Panc1 (cell line): ENCODE results near the gene MRPS17.

Experiments
- POLR2AphosphoS5 ChIP-seq: IDR thresholded peaks from 2 replicates; pipeline ENCODE4 v1.6.1; 2012; ENCODE audit warnings: mild to moderate bottlenecking, low read depth, low read length, moderate library complexity
- SIN3A ChIP-seq: IDR thresholded peaks from 2 replicates; pipeline ENCODE4 v1.6.1; 2012; ENCODE audit warnings: low read depth, mild to moderate bottlenecking, low read length, moderate library complexity, borderline replicate concordance; ENCODE audit not compliant: insufficient read depth
- TF ChIP-seq, protein P1 (sequence below): fragments of 450-650 bp; IDR thresholded peaks from 2 replicates; pipeline ENCODE4 v1.5.1; 2017; ENCODE audit warnings: mild to moderate bottlenecking
- TF ChIP-seq, protein P2 (sequence below), 2 experiments: IDR thresholded peaks; 2 replicates each; pipeline ENCODE4 v1.6.1; 2011 to 2012; ENCODE audit warnings: low read depth in 2 of 2, control low read depth in 1 of 2, low read length in 1 of 2, mild to moderate bottlenecking in 1 of 2, moderate library complexity in 1 of 2; ENCODE audit not compliant: insufficient read depth in 1 of 2

DNA sequence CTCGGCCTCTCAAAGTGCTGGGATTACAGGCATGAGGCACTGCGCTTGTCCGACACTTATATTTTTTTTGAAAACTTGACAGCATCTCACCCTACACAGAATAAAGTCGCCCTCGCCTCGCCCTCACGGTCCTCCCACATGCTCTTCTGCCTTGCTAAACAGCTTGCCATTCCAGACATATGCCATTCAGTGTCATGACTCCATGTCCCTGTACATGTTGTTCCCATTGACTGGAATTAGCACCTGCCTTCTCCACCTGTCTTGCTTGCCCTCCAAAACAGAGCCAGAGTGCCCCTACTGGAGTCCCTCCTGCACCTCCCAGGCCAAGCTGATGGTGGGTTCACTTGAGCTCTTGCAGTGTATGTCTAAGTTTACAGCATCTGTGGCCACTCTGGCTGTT, 18.9 kb downstream of the MRPS17 start:
- TF ChIP-seq POLR2AphosphoS5, result no peak
- TF ChIP-seq, protein P1, sequence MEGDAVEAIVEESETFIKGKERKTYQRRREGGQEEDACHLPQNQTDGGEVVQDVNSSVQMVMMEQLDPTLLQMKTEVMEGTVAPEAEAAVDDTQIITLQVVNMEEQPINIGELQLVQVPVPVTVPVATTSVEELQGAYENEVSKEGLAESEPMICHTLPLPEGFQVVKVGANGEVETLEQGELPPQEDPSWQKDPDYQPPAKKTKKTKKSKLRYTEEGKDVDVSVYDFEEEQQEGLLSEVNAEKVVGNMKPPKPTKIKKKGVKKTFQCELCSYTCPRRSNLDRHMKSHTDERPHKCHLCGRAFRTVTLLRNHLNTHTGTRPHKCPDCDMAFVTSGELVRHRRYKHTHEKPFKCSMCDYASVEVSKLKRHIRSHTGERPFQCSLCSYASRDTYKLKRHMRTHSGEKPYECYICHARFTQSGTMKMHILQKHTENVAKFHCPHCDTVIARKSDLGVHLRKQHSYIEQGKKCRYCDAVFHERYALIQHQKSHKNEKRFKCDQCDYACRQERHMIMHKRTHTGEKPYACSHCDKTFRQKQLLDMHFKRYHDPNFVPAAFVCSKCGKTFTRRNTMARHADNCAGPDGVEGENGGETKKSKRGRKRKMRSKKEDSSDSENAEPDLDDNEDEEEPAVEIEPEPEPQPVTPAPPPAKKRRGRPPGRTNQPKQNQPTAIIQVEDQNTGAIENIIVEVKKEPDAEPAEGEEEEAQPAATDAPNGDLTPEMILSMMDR, result no peak
- TF ChIP-seq, protein P2, sequence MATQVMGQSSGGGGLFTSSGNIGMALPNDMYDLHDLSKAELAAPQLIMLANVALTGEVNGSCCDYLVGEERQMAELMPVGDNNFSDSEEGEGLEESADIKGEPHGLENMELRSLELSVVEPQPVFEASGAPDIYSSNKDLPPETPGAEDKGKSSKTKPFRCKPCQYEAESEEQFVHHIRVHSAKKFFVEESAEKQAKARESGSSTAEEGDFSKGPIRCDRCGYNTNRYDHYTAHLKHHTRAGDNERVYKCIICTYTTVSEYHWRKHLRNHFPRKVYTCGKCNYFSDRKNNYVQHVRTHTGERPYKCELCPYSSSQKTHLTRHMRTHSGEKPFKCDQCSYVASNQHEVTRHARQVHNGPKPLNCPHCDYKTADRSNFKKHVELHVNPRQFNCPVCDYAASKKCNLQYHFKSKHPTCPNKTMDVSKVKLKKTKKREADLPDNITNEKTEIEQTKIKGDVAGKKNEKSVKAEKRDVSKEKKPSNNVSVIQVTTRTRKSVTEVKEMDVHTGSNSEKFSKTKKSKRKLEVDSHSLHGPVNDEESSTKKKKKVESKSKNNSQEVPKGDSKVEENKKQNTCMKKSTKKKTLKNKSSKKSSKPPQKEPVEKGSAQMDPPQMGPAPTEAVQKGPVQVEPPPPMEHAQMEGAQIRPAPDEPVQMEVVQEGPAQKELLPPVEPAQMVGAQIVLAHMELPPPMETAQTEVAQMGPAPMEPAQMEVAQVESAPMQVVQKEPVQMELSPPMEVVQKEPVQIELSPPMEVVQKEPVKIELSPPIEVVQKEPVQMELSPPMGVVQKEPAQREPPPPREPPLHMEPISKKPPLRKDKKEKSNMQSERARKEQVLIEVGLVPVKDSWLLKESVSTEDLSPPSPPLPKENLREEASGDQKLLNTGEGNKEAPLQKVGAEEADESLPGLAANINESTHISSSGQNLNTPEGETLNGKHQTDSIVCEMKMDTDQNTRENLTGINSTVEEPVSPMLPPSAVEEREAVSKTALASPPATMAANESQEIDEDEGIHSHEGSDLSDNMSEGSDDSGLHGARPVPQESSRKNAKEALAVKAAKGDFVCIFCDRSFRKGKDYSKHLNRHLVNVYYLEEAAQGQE (IDR thresholded peaks at IDR 0.05; ENCODE audit: insufficient read depth in 1 of 2, low read depth in 2 of 2, low read length in 1 of 2), result no peak
- no peak for TF ChIP-seq SIN3A
